RWPE2 (cell line): Measurements from ENCODE around the gene CMC4.

Experiments
- ATAC-seq: fragments of 200-7000 bp; cut with Tn5 transposase; 3 replicates; pipeline ENCODE4 v1.9.1; 2021; ENCODE audit warnings: low read depth
- DNase-seq: peaks from one replicate; pipeline ENCODE4 v3.0.0-alpha.2; 2020; ENCODE audit warnings: low spot score
- H3K27ac ChIP-seq: fragments of 450-650 bp; 2 replicates; pipeline ENCODE4 v1.5.1; 2017; ENCODE audit warnings: mild to moderate bottlenecking; ENCODE audit not compliant: poor library complexity, severe bottlenecking
- H3K27me3 ChIP-seq: fragments of 250-450 bp; sonication (Bioruptor Pico); 2 replicates; pipeline ENCODE4 v1.5.1; 2021; ENCODE audit warnings: mild to moderate bottlenecking, moderate library complexity; ENCODE audit not compliant: insufficient read depth, poor library complexity, severe bottlenecking
- H3K36me3 ChIP-seq: fragments of 250-450 bp; sonication (Bioruptor Pico); 2 replicates; pipeline ENCODE4 v1.5.1; 2020; ENCODE audit warnings: low read depth, mild to moderate bottlenecking, moderate library complexity
- H3K4me1 ChIP-seq: fragments of 250-450 bp; sonication (Bioruptor Pico); 2 replicates; pipeline ENCODE4 v1.5.1; 2021; ENCODE audit warnings: mild to moderate bottlenecking, moderate library complexity; ENCODE audit not compliant: insufficient read depth, poor library complexity, severe bottlenecking
- H3K4me3 ChIP-seq: fragments of 250-450 bp; sonication (Bioruptor Pico); 2 replicates; pipeline ENCODE4 v1.5.1; 2021; ENCODE audit warnings: mild to moderate bottlenecking, moderate library complexity; ENCODE audit not compliant: severe bottlenecking
- H3K9me3 ChIP-seq: fragments of 250-450 bp; sonication (Bioruptor Pico); 2 replicates; pipeline ENCODE4 v1.5.1; 2021; ENCODE audit warnings: mild to moderate bottlenecking, moderate library complexity; ENCODE audit not compliant: severe bottlenecking
- CTCF ChIP-seq: fragments of 450-650 bp; IDR thresholded peaks from one replicate; pipeline ENCODE4 v1.5.1; 2017; ENCODE audit warnings: mild to moderate bottlenecking, moderate library complexity; ENCODE audit not compliant: poor library complexity, severe bottlenecking

The CMC4 gene

DNA sequence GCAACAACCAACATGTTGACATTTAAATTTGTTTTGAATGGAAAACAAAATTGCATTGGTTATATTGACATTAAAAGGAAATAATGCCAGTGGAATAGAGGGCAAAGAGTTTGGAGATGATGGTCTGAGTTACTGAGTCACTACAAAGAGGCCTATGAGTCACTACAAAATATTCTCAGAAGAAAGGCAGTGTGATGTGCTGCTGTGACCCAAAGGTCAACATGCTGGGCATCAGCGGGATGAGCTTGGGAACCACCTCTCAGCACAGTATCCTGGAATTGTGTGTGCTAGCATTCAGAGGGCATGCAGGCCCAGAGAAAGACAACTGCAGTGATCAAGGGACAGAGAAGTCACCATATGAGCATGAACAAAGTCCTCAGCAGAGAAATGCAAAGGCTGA, 2.8 kb downstream of the CMC4 start:
- Histone ChIP-seq H3K27ac (no peak overlapping the region), H3K27me3 (no peaks in the 10 kb centered on the region), H3K4me3 (no peak overlapping the region), H3K4me1 (peaks cover 29% of the 10 kb centered on the region), H3K9me3 (no peaks in the 10 kb centered on the region), H3K36me3 (peaks cover 4% of the 10 kb centered on the region)
- DNase-seq (no peak), ATAC-seq (peak; percentile 35; the same call in 2 of the 3 replicates)
- no peak for TF ChIP-seq CTCF

GRCh38 chrX:155065035-155065734, 5.8 kb downstream of the CMC4 start:
- Histone ChIP-seq H3K36me3 (peaks cover 10% of the 10 kb centered on the region), H3K27me3 (no peaks in the 10 kb centered on the region), H3K4me1 (peaks cover 29% of the 10 kb centered on the region), H3K27ac (peak overlapping the region; percentile 52), H3K4me3 (peak overlapping the region; percentile 16), H3K9me3 (no peaks in the 10 kb centered on the region)
- no peak for DNase-seq
- TF ChIP-seq CTCF, result no peak
- ATAC-seq, result peak; percentile 87

DNA sequence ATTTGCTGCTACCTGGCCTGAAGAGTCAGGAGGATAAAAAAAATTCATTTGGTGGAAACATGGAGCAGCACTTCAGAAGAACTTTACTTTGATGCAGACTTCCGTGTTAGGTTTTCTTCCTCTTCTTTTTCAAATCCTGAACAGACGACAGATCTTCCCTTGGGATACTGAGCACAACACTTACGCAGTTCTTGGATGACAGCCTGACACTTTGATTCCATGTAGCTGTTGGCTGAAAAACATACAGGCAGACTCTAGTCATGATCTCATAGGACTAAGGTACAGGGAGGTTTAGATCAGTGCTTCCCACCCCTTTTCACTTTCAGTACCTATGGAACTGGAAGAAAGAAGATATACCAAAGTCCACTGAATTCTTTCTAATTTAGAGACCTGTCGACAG, 9.2 kb downstream of the CMC4 start:
- no peaks in the 10 kb centered on the region for H3K27me3 ChIP-seq
- H3K27ac ChIP-seq, result no peak overlapping the region
- peaks cover 11% of the 10 kb centered on the region for H3K4me1 ChIP-seq
- ATAC-seq (no peak), DNase-seq (no peak)
- TF ChIP-seq CTCF, result no peak
- no peaks in the 10 kb centered on the region for H3K9me3 ChIP-seq
- H3K4me3 ChIP-seq, result no peak overlapping the region
- H3K36me3 ChIP-seq, result peaks cover 13% of the 10 kb centered on the region

DNA sequence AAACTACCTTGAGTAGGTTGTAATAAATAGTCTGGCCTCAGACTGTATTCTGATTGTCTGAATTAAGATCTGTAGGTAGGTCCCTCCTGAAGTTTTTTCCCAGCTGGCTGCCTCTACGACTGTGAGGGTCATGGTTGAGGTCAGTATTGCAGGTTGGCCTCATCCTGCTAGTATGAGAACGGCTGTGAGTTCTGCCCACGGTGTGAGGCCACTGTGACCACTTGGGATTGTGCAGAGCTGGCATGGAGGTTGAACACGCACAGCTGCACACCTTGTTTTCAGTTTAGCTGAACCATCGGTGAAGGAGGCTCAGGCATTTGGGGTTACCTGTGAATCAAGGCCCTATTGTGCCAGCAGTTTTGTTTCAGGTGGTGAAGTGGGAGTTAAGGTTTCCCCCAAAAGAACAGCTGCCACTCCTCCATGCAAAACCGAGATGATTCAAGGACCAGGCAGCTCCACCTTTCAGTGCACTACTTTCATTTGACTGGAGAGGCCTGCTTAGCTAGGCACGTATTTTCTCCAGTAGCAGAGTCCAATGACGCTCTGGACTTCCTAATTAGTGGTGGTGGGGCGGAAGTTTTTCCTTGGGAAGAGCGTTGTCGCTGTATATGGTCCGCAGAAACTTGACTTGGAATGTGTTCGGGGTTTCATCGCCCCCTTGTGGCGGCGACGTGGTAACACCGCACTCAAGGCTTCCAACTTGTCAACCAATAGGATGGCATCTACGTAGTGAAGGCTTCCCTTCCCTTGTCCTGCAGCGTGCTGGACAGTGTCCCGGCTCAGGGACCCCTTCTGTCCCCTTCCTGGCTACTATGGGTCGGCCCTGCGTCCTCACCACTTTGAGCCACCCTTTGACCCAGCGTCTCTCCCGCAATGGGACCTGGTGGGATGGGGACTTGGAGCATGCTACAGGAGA, 13.8 kb downstream of the CMC4 start:
- no peak overlapping the region for H3K4me3 ChIP-seq
- H3K36me3 ChIP-seq, result peaks cover 8% of the 10 kb centered on the region
- H3K4me1 ChIP-seq, result no peaks in the 10 kb centered on the region
- ATAC-seq, result peak; percentile 78
- DNase-seq, result no peak
- no peaks in the 10 kb centered on the region for H3K27me3 ChIP-seq
- no peaks in the 10 kb centered on the region for H3K9me3 ChIP-seq
- H3K27ac ChIP-seq, result no peak overlapping the region
- peak; percentile 65 for TF ChIP-seq CTCF

DNA sequence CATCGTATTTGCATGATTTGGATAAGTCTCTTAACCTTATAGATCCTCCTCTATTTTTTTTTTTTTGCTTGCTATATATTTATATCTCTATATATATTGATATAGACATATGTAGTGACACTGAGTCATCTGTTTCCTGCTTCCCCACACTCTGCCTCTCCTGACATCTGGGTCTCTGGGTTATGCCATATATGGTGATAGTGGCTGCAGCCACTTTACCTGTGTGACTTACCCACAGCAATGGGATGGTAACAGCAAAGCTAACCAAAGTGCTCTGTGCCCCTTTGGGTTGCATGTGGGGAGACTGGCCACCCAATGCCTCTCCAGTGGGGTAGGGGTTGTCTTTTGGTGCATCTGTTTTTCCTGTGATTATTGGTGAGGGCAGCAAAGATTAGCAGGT, 14.5 kb downstream of the CMC4 start:
- TF ChIP-seq CTCF, result no peak
- ATAC-seq (no peak), DNase-seq (no peak)
- Histone ChIP-seq H3K36me3 (peaks cover 8% of the 10 kb centered on the region), H3K4me1 (no peaks in the 10 kb centered on the region), H3K27ac (no peak overlapping the region), H3K4me3 (no peak overlapping the region), H3K9me3 (no peaks in the 10 kb centered on the region), H3K27me3 (no peaks in the 10 kb centered on the region)
